Ishikawa (cell line): Measurements from ENCODE around the gene FKBP2.

Source experiments
- CEBPB ChIP-seq: IDR thresholded peaks from 2 replicates; pipeline ENCODE4 v1.6.1; 2012
- CREB1 ChIP-seq: IDR thresholded peaks from 2 replicates; pipeline ENCODE4 v1.6.1; 2012; ENCODE audit warnings: low read depth
- EP300 ChIP-seq: IDR thresholded peaks from 2 replicates; pipeline ENCODE4 v1.6.1; 2012; ENCODE audit warnings: borderline replicate concordance
- NFIC ChIP-seq: IDR thresholded peaks from 2 replicates; pipeline ENCODE4 v1.6.1; 2012
- TEAD4 ChIP-seq: IDR thresholded peaks from 2 replicates; pipeline ENCODE4 v1.6.1; 2012
- YY1 ChIP-seq: IDR thresholded peaks from 2 replicates; pipeline ENCODE4 v1.6.1; 2012; ENCODE audit warnings: low read depth
- TF ChIP-seq, protein P1 (sequence below): IDR thresholded peaks from 2 replicates; pipeline ENCODE4 v1.6.1; 2012; ENCODE audit warnings: low read depth, mild to moderate bottlenecking

DNA sequence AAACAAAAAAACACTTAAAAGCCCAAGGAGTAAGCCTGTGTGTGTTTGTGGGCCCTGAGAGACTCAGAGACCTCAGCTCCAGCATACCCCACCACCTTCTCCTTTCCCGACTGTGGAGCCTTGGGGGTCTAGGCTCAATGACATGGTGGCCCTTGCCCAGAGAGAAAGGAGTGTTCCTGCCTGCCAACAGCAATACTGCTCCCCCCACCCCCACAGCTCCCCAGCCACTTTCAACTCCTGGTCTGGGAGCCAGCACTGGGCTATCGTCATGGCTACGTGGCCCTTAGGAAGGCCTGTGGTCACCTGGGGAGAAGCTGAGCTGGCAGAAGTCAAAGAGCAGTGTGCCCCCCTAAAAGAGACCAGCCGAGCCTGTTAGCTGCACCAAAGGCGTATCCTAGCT is 3.2 kb downstream of the FKBP2 start:
- TF ChIP-seq NFIC, result no peak
- TF ChIP-seq CREB1, result no peak
- no peak for TF ChIP-seq TEAD4
- TF ChIP-seq CEBPB, result no peak
- TF ChIP-seq, protein P1, sequence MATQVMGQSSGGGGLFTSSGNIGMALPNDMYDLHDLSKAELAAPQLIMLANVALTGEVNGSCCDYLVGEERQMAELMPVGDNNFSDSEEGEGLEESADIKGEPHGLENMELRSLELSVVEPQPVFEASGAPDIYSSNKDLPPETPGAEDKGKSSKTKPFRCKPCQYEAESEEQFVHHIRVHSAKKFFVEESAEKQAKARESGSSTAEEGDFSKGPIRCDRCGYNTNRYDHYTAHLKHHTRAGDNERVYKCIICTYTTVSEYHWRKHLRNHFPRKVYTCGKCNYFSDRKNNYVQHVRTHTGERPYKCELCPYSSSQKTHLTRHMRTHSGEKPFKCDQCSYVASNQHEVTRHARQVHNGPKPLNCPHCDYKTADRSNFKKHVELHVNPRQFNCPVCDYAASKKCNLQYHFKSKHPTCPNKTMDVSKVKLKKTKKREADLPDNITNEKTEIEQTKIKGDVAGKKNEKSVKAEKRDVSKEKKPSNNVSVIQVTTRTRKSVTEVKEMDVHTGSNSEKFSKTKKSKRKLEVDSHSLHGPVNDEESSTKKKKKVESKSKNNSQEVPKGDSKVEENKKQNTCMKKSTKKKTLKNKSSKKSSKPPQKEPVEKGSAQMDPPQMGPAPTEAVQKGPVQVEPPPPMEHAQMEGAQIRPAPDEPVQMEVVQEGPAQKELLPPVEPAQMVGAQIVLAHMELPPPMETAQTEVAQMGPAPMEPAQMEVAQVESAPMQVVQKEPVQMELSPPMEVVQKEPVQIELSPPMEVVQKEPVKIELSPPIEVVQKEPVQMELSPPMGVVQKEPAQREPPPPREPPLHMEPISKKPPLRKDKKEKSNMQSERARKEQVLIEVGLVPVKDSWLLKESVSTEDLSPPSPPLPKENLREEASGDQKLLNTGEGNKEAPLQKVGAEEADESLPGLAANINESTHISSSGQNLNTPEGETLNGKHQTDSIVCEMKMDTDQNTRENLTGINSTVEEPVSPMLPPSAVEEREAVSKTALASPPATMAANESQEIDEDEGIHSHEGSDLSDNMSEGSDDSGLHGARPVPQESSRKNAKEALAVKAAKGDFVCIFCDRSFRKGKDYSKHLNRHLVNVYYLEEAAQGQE, result no peak
- TF ChIP-seq EP300, result no peak
- TF ChIP-seq YY1, result no peak
